IMR-90 (cell line): ENCODE data around the gene POLR2C. TPM values are rescaled to one million over a fixed set of nuclear protein-coding genes. Genes with fewer than 3 reads are reported as not detected.
A peak's percentile ranks its signal among the peaks of the same experiment; 100 is the strongest.

Source experiments
- ATAC-seq: fragments of 200-7000 bp; cut with Tn5 transposase; 2 replicates; pipeline ENCODE4 v1.9.1; 2020; ENCODE audit warnings: low read depth, mild to moderate bottlenecking, moderate library complexity
- BruUV-seq: library from RNA; stranded (reverse); fragments of 400-500 nt; replicated peaks from 2 replicates; lab custom pipeline; 2021; lab: Mats Ljungman, UMichigan
- CTCF ChIA-PET: fragments of 300-600 bp; formaldehyde crosslinking; extraction: SDS; loops from one replicate; lab custom pipeline; 2021; ENCODE audit warnings: antibody characterized with exemption; lab: Yijun Ruan, JAX
- POLR2A ChIA-PET: fragments of 300-600 bp; sonication (Branson Sonifier 250); formaldehyde crosslinking; loops from one replicate; lab custom pipeline; 2022; ENCODE audit warnings: antibody characterized with exemption; ENCODE audit not compliant: unreplicated experiment; lab: Charles Lee
- DNase-seq: peaks from one replicate; pipeline ENCODE4 v3.0.0; 2013
- H2AFZ ChIP-seq: replicated peaks from 2 replicates; pipeline ENCODE3; 2013; ENCODE audit warnings: low read length, mild to moderate bottlenecking; ENCODE audit not compliant: poor library complexity
- H2AK5ac ChIP-seq: 2 replicates; pipeline ENCODE4 v1.6.1; 2013; ENCODE audit warnings: low read depth, low read length, inconsistent platforms
- H2AK9ac ChIP-seq: replicated peaks from 2 replicates; pipeline ENCODE3; 2013; ENCODE audit warnings: mild to moderate bottlenecking, low read depth, low read length, moderate library complexity; ENCODE audit not compliant: poor library complexity
- H2BK120ac ChIP-seq: 2 replicates; pipeline ENCODE4 v1.6.1; 2013; ENCODE audit warnings: low read depth, low read length, inconsistent platforms
- H2BK15ac ChIP-seq: 3 replicates; pipeline ENCODE4 v1.6.1; 2013; ENCODE audit warnings: low read depth, low read length, inconsistent platforms
- H2BK20ac ChIP-seq: 2 replicates; pipeline ENCODE4 v1.6.1; 2013; ENCODE audit warnings: low read depth, mild to moderate bottlenecking, inconsistent platforms, low read length, moderate library complexity
- H2BK5ac ChIP-seq: 2 replicates; pipeline ENCODE4 v1.6.1; 2013; ENCODE audit warnings: mild to moderate bottlenecking, low read depth, low read length, inconsistent platforms; ENCODE audit not compliant: poor library complexity, severe bottlenecking
- H3K14ac ChIP-seq: replicated peaks from 2 replicates; pipeline ENCODE4 v1.6.1; 2013; ENCODE audit warnings: low read depth, low read length, inconsistent platforms
- H3K18ac ChIP-seq: 2 replicates; pipeline ENCODE4 v1.6.1; 2013; ENCODE audit warnings: low read depth, low read length, control low read depth
- H3K23ac ChIP-seq: 2 replicates; pipeline ENCODE4 v1.6.1; 2013; ENCODE audit warnings: low read depth, low read length, inconsistent platforms
- H3K27ac ChIP-seq: 2 replicates; pipeline ENCODE4 v1.5.1; 2013; ENCODE audit warnings: mild to moderate bottlenecking, control low read depth, low read length; ENCODE audit not compliant: insufficient read depth
- H3K27me3 ChIP-seq: 2 replicates; pipeline ENCODE4 v1.6.1; 2013; ENCODE audit warnings: low read length; ENCODE audit not compliant: control insufficient read depth, insufficient read depth
- H3K36me3 ChIP-seq: 2 replicates; pipeline ENCODE4 v1.6.1; 2013; ENCODE audit warnings: low read length, mixed read lengths; ENCODE audit not compliant: control insufficient read depth, insufficient read depth
- H3K4ac ChIP-seq: 2 replicates; pipeline ENCODE4 v1.6.1; 2013; ENCODE audit warnings: low read depth, low read length, inconsistent platforms
- H3K4me1 ChIP-seq: 2 replicates; pipeline ENCODE4 v1.6.1; 2013; ENCODE audit warnings: low read length, mixed read lengths; ENCODE audit not compliant: control insufficient read depth, insufficient read depth
- H3K4me2 ChIP-seq: 2 replicates; pipeline ENCODE4 v1.6.1; 2013; ENCODE audit warnings: low read depth, mild to moderate bottlenecking, control low read depth, low read length, moderate library complexity
- H3K4me3 ChIP-seq: 2 replicates; pipeline ENCODE4 v1.5.1; 2013; ENCODE audit warnings: low read depth, mild to moderate bottlenecking, control low read depth, low read length, moderate library complexity; ENCODE audit not compliant: insufficient read depth
- H3K56ac ChIP-seq: 2 replicates; pipeline ENCODE4 v1.6.1; 2013; ENCODE audit warnings: low read length, inconsistent platforms; ENCODE audit not compliant: insufficient read depth; ENCODE audit errors: extremely low read depth
- H3K79me1 ChIP-seq, 2 experiments: 2 replicates each; pipeline ENCODE4 v1.6.1; 2013; ENCODE audit warnings: low read length in 2 of 2, inconsistent platforms in 1 of 2, low read depth in 1 of 2
- H3K9ac ChIP-seq: 2 replicates; pipeline ENCODE4 v1.6.1; 2013; ENCODE audit warnings: low read depth, low read length, control low read depth
- H3K9me1 ChIP-seq: 2 replicates; pipeline ENCODE4 v1.6.1; 2013; ENCODE audit warnings: low read length, inconsistent platforms; ENCODE audit not compliant: insufficient read depth
- H3K9me3 ChIP-seq: 2 replicates; pipeline ENCODE4 v1.6.1; 2013; ENCODE audit warnings: low read length; ENCODE audit not compliant: control insufficient read depth, insufficient read depth
- H4K20me1 ChIP-seq: 2 replicates; pipeline ENCODE4 v1.6.1; 2013; ENCODE audit warnings: low read length, inconsistent platforms; ENCODE audit not compliant: insufficient read depth
- H4K5ac ChIP-seq: 2 replicates; pipeline ENCODE4 v1.6.1; 2013; ENCODE audit warnings: mild to moderate bottlenecking, low read depth, low read length, control low read depth
- H4K8ac ChIP-seq, 2 experiments: 2 replicates each; pipeline ENCODE4 v1.6.1; 2013; ENCODE audit warnings: low read depth in 2 of 2, low read length in 2 of 2, control low read depth in 1 of 2, inconsistent platforms in 1 of 2
- H4K91ac ChIP-seq: 2 replicates; pipeline ENCODE4 v1.6.1; 2013; ENCODE audit warnings: low read depth, low read length, inconsistent platforms; ENCODE audit not compliant: insufficient read depth
- ELK1 ChIP-seq: fragments of 150-350 bp; IDR thresholded peaks from 2 replicates; pipeline ENCODE4 v1.6.1; 2016; ENCODE audit warnings: low read depth, mild to moderate bottlenecking, low read length, moderate library complexity, borderline replicate concordance
- MAZ ChIP-seq: IDR thresholded peaks from 2 replicates; pipeline ENCODE4 v1.6.1; 2012; ENCODE audit warnings: low read depth, mild to moderate bottlenecking, low read length, improper control_type of control experiment, moderate library complexity, borderline replicate concordance
- NFE2L2 ChIP-seq: fragments of 150-350 bp; IDR thresholded peaks from 2 replicates; pipeline ENCODE4 v1.6.1; 2016; ENCODE audit warnings: low read depth, mild to moderate bottlenecking, low read length
- POLR2A ChIP-seq: IDR thresholded peaks from 2 replicates; pipeline ENCODE4 v1.6.1; 2012; ENCODE audit warnings: mild to moderate bottlenecking, low read depth, low read length
- RCOR1 ChIP-seq: IDR thresholded peaks from 2 replicates; pipeline ENCODE4 v1.6.1; 2012; ENCODE audit warnings: mild to moderate bottlenecking, low read length, improper control_type of control experiment; ENCODE audit not compliant: insufficient replicate concordance
- SMC3 ChIP-seq: fragments of 150-350 bp; IDR thresholded peaks from 2 replicates; pipeline ENCODE4 v1.6.1; 2016; ENCODE audit warnings: low read depth, mild to moderate bottlenecking, antibody characterized with exemption, low read length, moderate library complexity
- USF2 ChIP-seq: fragments of 150-350 bp; IDR thresholded peaks from 2 replicates; pipeline ENCODE4 v1.6.1; 2017; ENCODE audit warnings: mild to moderate bottlenecking, antibody characterized with exemption, low read length, low read depth
- WGBS, 2 experiments: methylation state at CpG; one replicate each; pipeline versions ENCODE4 v1.1.5 to v1.1.7; 2013; ENCODE audit warnings: missing lambda C conversion rate in 2 of 2; ENCODE audit not compliant: insufficient read length in 1 of 2; ENCODE audit errors: extremely low coverage in 2 of 2; 5-methylcytosine and 5-hydroxymethylcytosine counted together
- dilution Hi-C: fragments of 300-500 bp; cut with HindIII; formaldehyde crosslinking; loops from one replicate; pipeline ENCODE4 v1.14.3; 2018; ENCODE audit warnings: low sequenced_read_pairs; ENCODE audit not compliant: unreplicated experiment
- in situ Hi-C: fragments of 300-500 bp; cut with MboI; formaldehyde crosslinking; loops from 3 replicates; pipeline ENCODE4 v1.14.3; 2019; ENCODE audit warnings: low sequenced_read_pairs, inconsistent platforms, mixed read lengths
- intact Hi-C: fragments of 100-400 bp; cut with micrococcal nuclease; formaldehyde crosslinking; loops from 2 replicates; pipeline ENCODE4 v1.10.0; 2022
- polyA plus RNA-seq, 3 experiments: library from polyadenylated mRNA; depleted of rRNA; stranded (reverse); fragments of >200 nt; gene quantifications; 2 replicates each; pipeline ENCODE4 v1.2.3, GENCODE V29; 2012; ENCODE audit warnings: low replicate concordance in 1 of 3
- total RNA-seq: library from RNA; depleted of rRNA; stranded (reverse); fragments of >200 nt; gene quantifications from 2 replicates; pipeline ENCODE4 v1.2.3, GENCODE V29; 2012

POLR2C gene
- total and polyA plus RNA-seq, 2 of the 4 experiments (the other 2 are of a cell fraction), result 137 to 340 TPM

GRCh38 chr16:57507136-57508034 is 44.9 kb downstream of the POLR2C start:
- 46% methylated on average over 5 of the region's 13 CpGs; no CpG with 5 or more reads in 1 of the 2 experiments for WGBS, 2 experiments
- Histone ChIP-seq H3K79me1 (no peaks in the 10 kb centered on the region), H3K4me2 (no peak overlapping the region), H2BK5ac (no peak overlapping the region), H4K8ac (no peak overlapping the region), H2AFZ (peak overlapping the region; percentile 15), H2BK15ac (no peak overlapping the region), H4K20me1 (no peaks in the 10 kb centered on the region), H3K14ac (no peak overlapping the region), H3K27me3 (peaks cover 58% of the 10 kb centered on the region), H2AK5ac (no peak overlapping the region), H3K4me1 (no peaks in the 10 kb centered on the region), H3K56ac (no peak overlapping the region), H3K36me3 (no peaks in the 10 kb centered on the region; the same call in 1 of the 2 replicates), H4K91ac (no peak overlapping the region), H3K9me1 (no peaks in the 10 kb centered on the region), H2BK120ac (no peak overlapping the region), H3K23ac (no peak overlapping the region), H3K4ac (no peak overlapping the region), H3K9me3 (no peaks in the 10 kb centered on the region), H3K4me3 (no peak overlapping the region), H3K27ac (no peak overlapping the region), H2BK20ac (no peak overlapping the region), H3K9ac (no peak overlapping the region), H2AK9ac (no peak overlapping the region), H3K18ac (no peak overlapping the region), H4K5ac (no peak overlapping the region)
- TF ChIP-seq MAZ, result no peak
- TF ChIP-seq USF2, result no peak
- no peak for TF ChIP-seq ELK1
- no peak for TF ChIP-seq NFE2L2
- no peak for TF ChIP-seq RCOR1
- TF ChIP-seq SMC3, result no peak
- TF ChIP-seq POLR2A, result no peak
- dilution Hi-C loops (no loop called here), in situ Hi-C loops (no loop called here), intact Hi-C loops (no loop called here)
- ChIA-PET POLR2A (interaction anchor here (0.5 kb wide), 1 partner anchor 17 kb away, joined by 3 read pairs; no protein-coding TSS in a partner anchor), CTCF (interaction anchor here (1.8 kb wide), 1 partner anchor 13 kb away, joined by 8 read pairs; no protein-coding TSS in a partner anchor)
- BruUV-seq, result no TSS peak
- ATAC-seq, result no peak
- DNase-seq, result no peak
